OCI-LY7 (cell line): ENCODE measurements around the gene CLEC20A. TPM values are rescaled to one million over a fixed set of nuclear protein-coding genes. Genes with fewer than 3 reads are reported as not detected.
A peak's percentile ranks its signal among the peaks of the same experiment; 100 is the strongest.

ENCODE experiments used
- BruUV-seq: library from RNA; stranded (reverse); fragments of 400-500 nt; replicated peaks from 2 replicates; lab custom pipeline; 2021; lab: Mats Ljungman, UMichigan
- CTCF ChIA-PET: fragments of 300-600 bp; sonication (Branson Sonifier 250); formaldehyde crosslinking; loops from one replicate; lab custom pipeline; 2022; ENCODE audit warnings: antibody characterized with exemption; ENCODE audit not compliant: unreplicated experiment; lab: Charles Lee
- POLR2A ChIA-PET: fragments of 300-600 bp; sonication (Branson Sonifier 250); formaldehyde crosslinking; loops from one replicate; lab custom pipeline; 2022; ENCODE audit warnings: antibody characterized with exemption; lab: Charles Lee
- DNase-seq: peaks from one replicate; pipeline ENCODE4 v3.0.0-alpha.2; 2015; ENCODE audit warnings: low spot score
- H2AFZ ChIP-seq: fragments of 200-600 bp; sonication (generic), shearing (Covaris generic); 2 replicates; pipeline ENCODE4 v1.6.1; 2014; ENCODE audit warnings: mild to moderate bottlenecking, antibody characterized with exemption, low read length, moderate library complexity
- H3K27ac ChIP-seq: fragments of 200-600 bp; sonication (generic); 2 replicates; pipeline ENCODE4 v1.5.1; 2014; ENCODE audit warnings: mixed run types, low read depth, mild to moderate bottlenecking, moderate library complexity, low read length, inconsistent platforms; ENCODE audit not compliant: poor library complexity, severe bottlenecking
- H3K36me3 ChIP-seq: fragments of 200-600 bp; sonication (generic); 2 replicates; pipeline ENCODE4 v1.6.1; 2014; ENCODE audit warnings: mild to moderate bottlenecking, antibody characterized with exemption, low read length, moderate library complexity, mixed read lengths; ENCODE audit not compliant: insufficient read depth
- H3K4me1 ChIP-seq: fragments of 200-600 bp; sonication (generic); 2 replicates; pipeline ENCODE4 v1.5.1; 2014; ENCODE audit warnings: mild to moderate bottlenecking, low read length; ENCODE audit not compliant: insufficient read depth, poor library complexity, severe bottlenecking
- H3K4me2 ChIP-seq: fragments of 200-600 bp; sonication (generic); 2 replicates; pipeline ENCODE4 v1.6.1; 2014; ENCODE audit warnings: mild to moderate bottlenecking, low read length
- H3K4me3 ChIP-seq: fragments of 200-600 bp; sonication (generic); 2 replicates; pipeline ENCODE4 v1.5.1; 2014; ENCODE audit warnings: mild to moderate bottlenecking, low read depth, low read length; ENCODE audit not compliant: poor library complexity, severe bottlenecking
- H3K79me2 ChIP-seq: fragments of 200-600 bp; sonication (generic); 2 replicates; pipeline ENCODE4 v1.6.1; 2016; ENCODE audit warnings: low read depth, mild to moderate bottlenecking, low read length, moderate library complexity, mixed read lengths; ENCODE audit not compliant: insufficient read depth
- H3K9me2 ChIP-seq: fragments of 200-600 bp; sonication (generic); 2 replicates; pipeline ENCODE4 v1.6.1; 2016; ENCODE audit warnings: mild to moderate bottlenecking, low read length, mixed read lengths; ENCODE audit not compliant: insufficient read depth
- H3K9me3 ChIP-seq: fragments of 200-600 bp; sonication (generic); 2 replicates; pipeline ENCODE4 v1.6.1; 2014; ENCODE audit warnings: mild to moderate bottlenecking, mixed run types, low read length, mixed read lengths
- H4K20me1 ChIP-seq: fragments of 200-600 bp; sonication (generic); 2 replicates; pipeline ENCODE4 v1.6.1; 2014; ENCODE audit warnings: mild to moderate bottlenecking, antibody characterized with exemption, low read length, moderate library complexity, mixed read lengths; ENCODE audit not compliant: insufficient read depth
- EZH2phosphoT487 ChIP-seq: fragments of 200-600 bp; sonication (generic); IDR thresholded peaks from 2 replicates; pipeline ENCODE4 v1.6.1; 2018; ENCODE audit warnings: low read depth, borderline replicate concordance, mild to moderate bottlenecking, mixed run types, antibody characterized with exemption, low read length, moderate library complexity, mixed read lengths
- intact Hi-C: fragments of 100-400 bp; cut with micrococcal nuclease; formaldehyde crosslinking; loops from one replicate; pipeline ENCODE4 v1.10.0; 2022; ENCODE audit not compliant: unreplicated experiment
- total RNA-seq, 2 experiments: library from RNA; depleted of rRNA in 1 of 2; stranded (reverse); fragments of >200 nt in 1 of 2; shearing (Covaris generic) in 1 of 2; gene quantifications; 2 replicates each; pipeline ENCODE4 v1.2.3, GENCODE V29; 2014 to 2022
- TF ChIP-seq, protein P1 (sequence below): fragments of 200-600 bp; sonication (generic); conservative IDR thresholded peaks from 2 replicates; pipeline ENCODE4 v1.5.1; 2014; ENCODE audit warnings: mild to moderate bottlenecking, antibody characterized with exemption, low read length, moderate library complexity, mixed read lengths

CLEC20A gene
- total RNA-seq, 2 experiments from 2014 or later, result not detected

DNA sequence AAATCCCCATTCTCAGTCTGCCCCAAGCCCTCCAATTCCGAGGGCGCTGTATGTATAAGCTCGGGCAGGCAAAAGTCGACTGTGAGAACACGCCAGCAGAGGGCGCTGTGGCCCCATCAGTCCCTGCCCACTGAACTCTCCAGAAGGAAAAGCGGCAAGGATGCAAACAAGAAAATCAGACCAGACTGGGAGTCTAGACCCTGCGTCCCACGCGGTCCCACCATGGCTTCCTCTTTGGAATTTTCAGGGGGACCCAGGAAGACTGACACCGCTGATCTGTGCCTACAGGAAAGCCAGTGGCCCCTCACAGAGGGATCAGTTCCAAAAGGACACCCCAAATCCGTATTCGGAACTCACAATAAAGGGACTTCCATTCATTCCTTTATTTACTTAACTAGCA lies 35.6 kb upstream of the CLEC20A start:
- peak; percentile 79 for DNase-seq
- Histone ChIP-seq H3K79me2 (no peaks in the 10 kb centered on the region), H3K9me2 (no peaks in the 10 kb centered on the region), H3K4me1 (no peaks in the 10 kb centered on the region), H4K20me1 (no peaks in the 10 kb centered on the region), H3K9me3 (no peaks in the 10 kb centered on the region), H2AFZ (0 out of 2 replicates have a peak overlapping the region, but pooled peaks have one; percentile 27), H3K36me3 (no peaks in the 10 kb centered on the region), H3K4me2 (peak overlapping the region; percentile 25; the same call in 1 of the 2 replicates), H3K4me3 (no peak overlapping the region), H3K27ac (no peak overlapping the region)
- POLR2A ChIA-PET, result interaction anchor here (0.8 to 1.9 kb wide), 2 partner anchors 470 to 473 kb away, joined by 4 to 5 read pairs; no protein-coding TSS in a partner anchor
- BruUV-seq, result no TSS peak
- no peak for TF ChIP-seq EZH2phosphoT487
- TF ChIP-seq, protein P1, sequence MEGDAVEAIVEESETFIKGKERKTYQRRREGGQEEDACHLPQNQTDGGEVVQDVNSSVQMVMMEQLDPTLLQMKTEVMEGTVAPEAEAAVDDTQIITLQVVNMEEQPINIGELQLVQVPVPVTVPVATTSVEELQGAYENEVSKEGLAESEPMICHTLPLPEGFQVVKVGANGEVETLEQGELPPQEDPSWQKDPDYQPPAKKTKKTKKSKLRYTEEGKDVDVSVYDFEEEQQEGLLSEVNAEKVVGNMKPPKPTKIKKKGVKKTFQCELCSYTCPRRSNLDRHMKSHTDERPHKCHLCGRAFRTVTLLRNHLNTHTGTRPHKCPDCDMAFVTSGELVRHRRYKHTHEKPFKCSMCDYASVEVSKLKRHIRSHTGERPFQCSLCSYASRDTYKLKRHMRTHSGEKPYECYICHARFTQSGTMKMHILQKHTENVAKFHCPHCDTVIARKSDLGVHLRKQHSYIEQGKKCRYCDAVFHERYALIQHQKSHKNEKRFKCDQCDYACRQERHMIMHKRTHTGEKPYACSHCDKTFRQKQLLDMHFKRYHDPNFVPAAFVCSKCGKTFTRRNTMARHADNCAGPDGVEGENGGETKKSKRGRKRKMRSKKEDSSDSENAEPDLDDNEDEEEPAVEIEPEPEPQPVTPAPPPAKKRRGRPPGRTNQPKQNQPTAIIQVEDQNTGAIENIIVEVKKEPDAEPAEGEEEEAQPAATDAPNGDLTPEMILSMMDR, result peak; percentile 99
- CTCF ChIA-PET, result interaction anchor here (3.9 kb wide), 1 partner anchor 471 kb away, joined by 34 read pairs; no protein-coding TSS in a partner anchor
- intact Hi-C loops, result loop anchor here (1.0 to 2.0 kb wide), 2 partner anchors 470 to 536 kb away; no protein-coding TSS in a partner anchor

DNA sequence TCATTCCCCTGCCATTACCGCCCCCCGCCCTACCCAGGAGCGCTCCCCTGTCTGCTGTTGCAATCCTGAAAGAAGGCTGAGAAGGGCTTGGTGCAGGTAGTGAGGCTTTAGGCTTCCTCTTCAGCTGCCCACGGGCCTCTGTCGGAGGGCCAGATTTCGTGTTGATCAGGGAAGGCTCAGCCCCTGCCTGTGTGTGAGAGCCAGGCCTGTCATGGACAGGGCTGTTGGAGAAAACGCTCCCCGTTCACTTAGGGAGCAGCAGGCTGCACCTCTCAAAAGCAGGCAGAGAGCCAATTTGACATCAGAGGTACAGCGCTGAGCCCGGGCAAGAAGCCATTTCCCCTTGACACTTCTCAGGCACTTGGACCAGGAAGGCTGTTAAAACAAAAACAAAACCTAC lies 35.1 kb upstream of the CLEC20A start:
- Histone ChIP-seq H3K9me3 (no peaks in the 10 kb centered on the region), H3K79me2 (no peaks in the 10 kb centered on the region), H3K27ac (no peak overlapping the region), H3K36me3 (no peaks in the 10 kb centered on the region), H2AFZ (0 out of 2 replicates have a peak overlapping the region, but pooled peaks have one; percentile 27), H4K20me1 (no peaks in the 10 kb centered on the region), H3K9me2 (no peaks in the 10 kb centered on the region), H3K4me2 (no peak overlapping the region), H3K4me3 (no peak overlapping the region), H3K4me1 (no peaks in the 10 kb centered on the region)
- no peak for TF ChIP-seq EZH2phosphoT487
- TF ChIP-seq, protein P1, result no peak
- intact Hi-C loops, result loop anchor here (1.0 to 2.0 kb wide), 2 partner anchors 470 to 537 kb away; no protein-coding TSS in a partner anchor
- ChIA-PET POLR2A (interaction anchor here (1.9 kb wide), 1 partner anchor 471 kb away, joined by 5 read pairs; no protein-coding TSS in a partner anchor), CTCF (interaction anchor here (3.9 kb wide), 1 partner anchor 471 kb away, joined by 34 read pairs; no protein-coding TSS in a partner anchor)
- no TSS peak for BruUV-seq
- DNase-seq, result no peak

DNA sequence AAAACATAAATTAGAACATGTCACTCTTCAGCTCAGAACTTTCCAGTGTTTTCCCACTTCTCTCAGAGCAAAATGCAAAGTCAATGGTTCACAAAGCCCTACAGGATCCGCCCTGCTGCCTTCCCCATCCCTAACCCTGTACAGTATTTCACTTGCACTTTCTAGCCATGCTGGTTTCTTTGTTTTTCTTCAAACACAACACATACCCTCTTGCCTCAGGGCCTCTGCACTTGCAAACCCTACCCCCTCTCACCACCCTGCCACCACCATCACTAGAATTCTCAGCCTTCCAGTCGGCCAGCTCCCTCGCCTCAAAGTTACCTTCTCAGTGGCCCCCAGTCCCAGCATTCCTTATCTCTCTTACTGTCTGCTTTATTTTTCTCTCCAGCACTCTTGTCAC lies 33.7 kb upstream of the CLEC20A start:
- CTCF ChIA-PET, result interaction anchor here (0.6 kb wide), 1 partner anchor 719 kb away, joined by 3 read pairs; no protein-coding TSS in a partner anchor
- no peak overlapping the region for H3K4me2 ChIP-seq

More for the DNA sequence above, 33.7 kb upstream of the CLEC20A start:
- Histone ChIP-seq H2AFZ (no peak overlapping the region), H3K4me1 (no peaks in the 10 kb centered on the region), H3K9me2 (no peaks in the 10 kb centered on the region), H3K79me2 (no peaks in the 10 kb centered on the region), H3K9me3 (no peaks in the 10 kb centered on the region), H4K20me1 (no peaks in the 10 kb centered on the region), H3K27ac (no peak overlapping the region), H3K4me3 (no peak overlapping the region), H3K36me3 (no peaks in the 10 kb centered on the region)
- DNase-seq, result no peak
- POLR2A ChIA-PET, result interaction anchor here (0.6 kb wide), 1 partner anchor 508 kb away, joined by 4 read pairs; no protein-coding TSS in a partner anchor
- intact Hi-C loops, result no loop called here
- TF ChIP-seq, protein P1, result no peak
- no TSS peak for BruUV-seq
